Spleen (tissue), 11 donors: ENCODE results near the gene C20orf204. TPM values are rescaled to one million over a fixed set of nuclear protein-coding genes. Genes with fewer than 3 reads are reported as not detected.
A peak's percentile ranks its signal among the peaks of the same experiment; 100 is the strongest.

Experiments used
- DNase-seq: peaks from one replicate; pipeline ENCODE4 v3.0.0-alpha.2; 2020
- H3K27ac ChIP-seq, 8 donors: fragments of 200-600 bp; sonication (generic) in 7 of 8; 1 replicate in 4 of 8; 2 replicates in 4 of 8; pipeline versions ENCODE4 v1.5.0 to v1.8.0; 2016 to 2021; ENCODE audit warnings: inconsistent platforms in 4 of 8, mild to moderate bottlenecking in 4 of 8, moderate library complexity in 1 of 8
- H3K27me3 ChIP-seq, 7 donors: fragments of 200-600 bp; sonication (generic) in 6 of 7; replicated peaks in 1 of 7; 1 replicate in 4 of 7; 2 replicates in 3 of 7; pipeline versions ENCODE4 v1.5.0 to v1.8.0; 2016 to 2021; ENCODE audit warnings: inconsistent platforms in 3 of 7, mild to moderate bottlenecking in 1 of 7
- H3K36me3 ChIP-seq, 6 donors: fragments of 200-600 bp; sonication (generic) in 5 of 6; 1 replicate in 4 of 6; 2 replicates in 2 of 6; pipeline versions ENCODE4 v1.5.0 to v1.8.0; 2016 to 2021; ENCODE audit warnings: inconsistent platforms in 2 of 6
- H3K4me1 ChIP-seq, 6 donors: fragments of 200-600 bp; sonication (generic) in 5 of 6; 1 replicate in 3 of 6; 2 replicates in 3 of 6; pipeline versions ENCODE4 v1.5.0 to v1.8.0; 2016 to 2021; ENCODE audit warnings: inconsistent platforms in 3 of 6
- H3K4me3 ChIP-seq, 8 donors: fragments of 200-600 bp; sonication (generic) in 7 of 8; 1 replicate in 4 of 8; 2 replicates in 4 of 8; pipeline versions ENCODE4 v1.5.0 to v1.8.0; 2016 to 2021; ENCODE audit warnings: inconsistent platforms in 4 of 8, mild to moderate bottlenecking in 4 of 8, moderate library complexity in 2 of 8
- H3K9me3 ChIP-seq, 8 donors: fragments of 200-600 bp; sonication (generic) in 7 of 8; 1 replicate in 4 of 8; 2 replicates in 4 of 8; pipeline versions ENCODE4 v1.5.0 to v1.8.0; 2016 to 2021; ENCODE audit warnings: inconsistent platforms in 4 of 8
- CTCF ChIP-seq, 11 experiments: fragments of 200-600 bp in 7 of 11; fragments of 450-650 bp in 4 of 11; sonication (generic) in 4 of 11; IDR thresholded peaks in 8 of 11; conservative IDR thresholded peaks in 3 of 11; 1 replicate in 7 of 11; 2 replicates in 4 of 11; pipeline versions ENCODE4 v1.4.0 to v1.8.0; 2016 to 2021; ENCODE audit warnings: antibody characterized with exemption in 11 of 11, inconsistent platforms in 4 of 11, mild to moderate bottlenecking in 1 of 11
- POLR2A ChIP-seq, 3 donors: fragments of 450-650 bp; IDR thresholded peaks; one replicate each; pipeline ENCODE4 v1.5.1; 2017; ENCODE audit warnings: antibody characterized with exemption in 3 of 3, mild to moderate bottlenecking in 1 of 3
- POLR2AphosphoS5 ChIP-seq, 3 donors: sonication (generic); formaldehyde crosslinking; IDR thresholded peaks; one replicate each; pipeline ENCODE4 v1.5.1; 2017; ENCODE audit warnings: antibody characterized with exemption in 3 of 3
- WGBS, 5 donors: extraction: QIAGEN DNeasy Blood & Tissue Kit in 3 of 5; methylation state at CpG; one replicate each; pipeline versions ENCODE4 v1.1.5 to v1.1.7; 2013 to 2018; 5-methylcytosine and 5-hydroxymethylcytosine counted together
- intact Hi-C: fragments of 100-400 bp; cut with DNase I; formaldehyde crosslinking; loops from one replicate; pipeline ENCODE4 v1.15.0; 2023; ENCODE audit warnings: low total_unique reads
- polyA plus RNA-seq, 3 donors: library from polyadenylated mRNA; stranded (reverse); fragments of 200-250 nt; gene quantifications; one replicate each; pipeline ENCODE4 v1.2.1, GENCODE V29; 2013
- total RNA-seq, 7 donors: library from RNA; depleted of rRNA in 3 of 7; stranded (reverse); fragments of >200 nt in 3 of 7; fragmentation: NEBNext Ultra II Directional in 4 of 7; extraction: Animal tissue kit (Norgen Biotek cat#: 25700) in 4 of 7; gene quantifications; one replicate each; pipeline versions ENCODE4 v1.1.0 to v1.2.1, GENCODE V29; 2016 to 2021
- donor health status: healthy with polysubstance abuse.
- donor health status: DM: no; HTN: no; CAD: no; lungs with moderate emphysema.
- donor health status: DM: no; HTN: no; CAD: no.
- donor health status: Bipolar disorder and iron deficiency.
- donor health status: healthy.
- donor health status: DM: no; HTN: no; CAD: no.
- donor health status: DM: yes; HTN: yes; CAD: no.

The C20orf204 gene
- total and polyA plus RNA-seq, 10 donors = 0.85 to 3.9 (median 1.9) TPM

- no peak for TF ChIP-seq CTCF (IDR thresholded peaks at IDR 0.05 in 8 of 11, conservative IDR thresholded peaks at IDR 0.05 in 3 of 11)
- TF ChIP-seq POLR2A (IDR thresholded peaks at IDR 0.05) = no peak
- peak in 1 of 3 donors; percentile 31 for TF ChIP-seq POLR2AphosphoS5 (IDR thresholded peaks at IDR 0.05)
- intact Hi-C loops = no loop called here
- WGBS, 5 donors = 94 to 97% (median 95%) methylated on average over 16 to 17 of the region's 17 CpGs
- DNase-seq = no peak
- H3K27ac ChIP-seq = no peak overlapping the region
- peaks cover 15 to 100% (median 92%) of the 10 kb centered on the region in 6 donors for H3K36me3 ChIP-seq
- H3K4me1 ChIP-seq = peaks cover 0 to 4% (median 0%) of the 10 kb centered on the region in 6 donors
- H3K27me3 ChIP-seq = no peaks in the 10 kb centered on the region
- H3K4me3 ChIP-seq = no peak overlapping the region
- H3K9me3 ChIP-seq = no peaks in the 10 kb centered on the region
These were observed 11.6 kb upstream of the C20orf204 start for GRCh38 chr20:64024141-64024990.

GRCh38 chr20:64025101-64025825, 10.7 kb upstream of the C20orf204 start:
- TF ChIP-seq POLR2A (IDR thresholded peaks at IDR 0.05) = no peak
- TF ChIP-seq POLR2AphosphoS5 (IDR thresholded peaks at IDR 0.05) = peak in 1 of 3 donors; percentile 25
- intact Hi-C loops = no loop called here
- H3K9me3 ChIP-seq = no peaks in the 10 kb centered on the region
- H3K4me1 ChIP-seq = peaks cover 0 to under 1% (median 0%) of the 10 kb centered on the region in 6 donors
- no peak overlapping the region for H3K4me3 ChIP-seq
- peaks cover 15 to 100% (median 92%) of the 10 kb centered on the region in 6 donors for H3K36me3 ChIP-seq
- no peak overlapping the region for H3K27ac ChIP-seq
- no peak for DNase-seq
- WGBS, 5 donors = 95 to 98% (median 97%) methylated on average over 14 to 18 of the region's 18 CpGs
- H3K27me3 ChIP-seq = no peaks in the 10 kb centered on the region

GRCh38 chr20:64025826-64026412, 10.1 kb upstream of the C20orf204 start:
- H3K27ac ChIP-seq = no peak overlapping the region
- peak in 1 of 3 donors; percentile 41 for TF ChIP-seq POLR2AphosphoS5 (IDR thresholded peaks at IDR 0.05)
- TF ChIP-seq POLR2A (IDR thresholded peaks at IDR 0.05) = no peak
- no peak for TF ChIP-seq CTCF (IDR thresholded peaks at IDR 0.05 in 8 of 11, conservative IDR thresholded peaks at IDR 0.05 in 3 of 11)
- intact Hi-C loops = no loop called here

GRCh38 chr20:64027981-64028685, 7.8 kb upstream of the C20orf204 start:
- intact Hi-C loops = no loop called here
- Histone ChIP-seq H3K27ac (no peak overlapping the region), H3K4me1 (no peaks in the 10 kb centered on the region), H3K9me3 (no peaks in the 10 kb centered on the region), H3K4me3 (no peak overlapping the region), H3K27me3 (no peaks in the 10 kb centered on the region), H3K36me3 (peaks cover 15 to 100% (median 99%) of the 10 kb centered on the region in 6 donors)
- no peak for DNase-seq
- whole genome bisulfite sequencing, 5 donors = 91 to 97% (median 94%) methylated on average over 21 to 24 of the region's 24 CpGs
- no peak for TF ChIP-seq CTCF (IDR thresholded peaks at IDR 0.05 in 8 of 11, conservative IDR thresholded peaks at IDR 0.05 in 3 of 11)
- peak in 1 of 3 donors; percentile 30 for TF ChIP-seq POLR2AphosphoS5 (IDR thresholded peaks at IDR 0.05)
- TF ChIP-seq POLR2A (IDR thresholded peaks at IDR 0.05) = no peak

More at GRCh38 chr20:64025826-64026412, 10.1 kb upstream of the C20orf204 start:
- Histone ChIP-seq H3K27me3 (no peaks in the 10 kb centered on the region), H3K4me3 (no peak overlapping the region), H3K4me1 (no peaks in the 10 kb centered on the region), H3K36me3 (peaks cover 15 to 100% (median 94%) of the 10 kb centered on the region in 6 donors), H3K9me3 (no peaks in the 10 kb centered on the region)
- 93 to 98% (median 95%) methylated on average over 25 to 29 of the region's 29 CpGs for WGBS, 5 donors
- DNase-seq = no peak
